Ectodermal cell (in vitro differentiated cells): ENCODE data around the gene NOL9.

Experiments used
- H3K27ac ChIP-seq: 2 replicates; pipeline ENCODE4 v1.7.0; 2013; ENCODE audit warnings: mild to moderate bottlenecking, low read depth, low read length; ENCODE audit not compliant: insufficient read depth, poor library complexity, severe bottlenecking
- H3K27me3 ChIP-seq: 2 replicates; pipeline ENCODE4 v1.7.0; 2013; ENCODE audit warnings: mild to moderate bottlenecking, low read length; ENCODE audit not compliant: insufficient read depth, control insufficient read depth, poor library complexity, severe bottlenecking
- H3K36me3 ChIP-seq: one replicate; pipeline ENCODE4 v1.7.0; 2013; ENCODE audit warnings: low read length; ENCODE audit not compliant: control insufficient read depth, insufficient read depth
- H3K4me1 ChIP-seq: one replicate; pipeline ENCODE4 v1.7.0; 2013; ENCODE audit warnings: low read length; ENCODE audit not compliant: control insufficient read depth, insufficient read depth
- H3K4me3 ChIP-seq: 2 replicates; pipeline ENCODE4 v1.7.0; 2013; ENCODE audit warnings: low read depth, low read length, control low read depth; ENCODE audit not compliant: insufficient read depth
- H3K9me3 ChIP-seq: 2 replicates; pipeline ENCODE4 v1.7.0; 2013; ENCODE audit warnings: mild to moderate bottlenecking, low read length, moderate library complexity; ENCODE audit not compliant: control insufficient read depth
- WGBS, 2 experiments: methylation state at CpG; one replicate each; pipeline ENCODE4 v1.1.7; 2013; ENCODE audit warnings: missing lambda C conversion rate in 2 of 2; 5-methylcytosine and 5-hydroxymethylcytosine counted together

NOL9 gene

DNA sequence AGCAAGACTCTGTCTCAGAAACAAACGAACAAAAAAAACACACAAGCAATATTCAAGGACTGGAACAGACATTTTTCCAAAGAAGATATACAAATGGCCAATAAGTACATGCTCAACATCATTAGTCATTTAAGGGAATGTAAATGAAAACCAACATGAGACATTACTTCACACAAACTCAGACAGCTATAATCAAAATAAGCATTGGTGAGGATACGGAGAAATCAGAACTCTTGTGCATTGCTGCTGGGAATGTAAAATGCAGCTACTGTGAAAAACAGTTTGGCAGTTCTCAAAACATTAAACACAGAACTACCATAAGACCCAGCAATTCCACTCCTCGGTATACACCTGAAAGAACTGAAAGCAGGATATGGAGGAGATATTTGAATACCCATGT, 15.4 kb downstream of the NOL9 start:
- WGBS, 2 experiments: 70% methylated on average over 2 to 3 of the region's 3 CpGs
- no peaks in the 10 kb centered on the region for H3K27me3 ChIP-seq
- no peak overlapping the region for H3K4me3 ChIP-seq
- no peaks in the 10 kb centered on the region for H3K9me3 ChIP-seq
- no peak overlapping the region for H3K27ac ChIP-seq
- H3K4me1 ChIP-seq: no peaks in the 10 kb centered on the region
- H3K36me3 ChIP-seq: peaks cover 9% of the 10 kb centered on the region

DNA sequence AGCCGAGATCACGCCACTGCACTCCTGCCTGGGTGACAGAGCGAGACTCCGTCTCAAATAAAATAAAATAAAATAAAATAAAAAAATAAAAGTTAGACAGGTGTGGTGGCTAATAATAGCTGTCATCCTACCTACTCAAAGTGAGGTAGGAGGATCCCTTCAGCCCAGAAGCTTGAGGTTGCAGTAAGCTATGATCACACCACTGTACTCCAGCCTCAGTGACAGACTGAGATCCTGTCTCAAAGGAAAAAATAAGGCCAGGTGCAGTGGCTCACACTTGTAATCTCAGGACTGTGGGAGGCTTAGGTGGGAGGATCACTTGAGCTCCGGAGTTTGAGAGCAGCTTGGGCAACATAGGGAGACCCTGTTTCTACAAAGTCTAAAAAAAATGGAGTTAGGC, 18.0 kb downstream of the NOL9 start:
- H3K4me3 ChIP-seq: no peak overlapping the region
- H3K36me3 ChIP-seq: peaks cover 22% of the 10 kb centered on the region
- H3K9me3 ChIP-seq: no peaks in the 10 kb centered on the region
- H3K4me1 ChIP-seq: no peaks in the 10 kb centered on the region
- WGBS, 2 experiments: 76 to 89% methylated on average over 1 to 5 of the region's 5 CpGs
- no peaks in the 10 kb centered on the region for H3K27me3 ChIP-seq
- H3K27ac ChIP-seq: no peak overlapping the region

DNA sequence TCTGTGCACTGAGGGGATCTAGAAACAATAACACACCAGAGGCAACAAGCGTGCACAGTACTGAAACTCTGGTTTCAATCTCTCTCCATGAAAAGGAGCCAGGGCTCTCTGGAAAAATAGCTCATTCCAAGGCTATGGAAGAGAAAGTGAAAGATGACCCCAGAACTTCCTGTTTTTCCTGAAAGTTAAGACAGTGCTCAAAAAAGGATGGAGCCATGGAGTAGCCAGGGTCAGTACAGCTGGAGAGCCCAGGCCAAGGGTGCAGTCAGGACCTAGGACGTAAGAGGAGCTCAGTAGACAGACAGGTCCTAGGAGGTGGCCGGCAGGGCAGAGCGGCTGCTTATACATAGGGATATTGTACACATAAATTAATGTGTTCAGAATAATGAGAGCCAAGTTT, 19.1 kb downstream of the NOL9 start:
- Histone ChIP-seq H3K4me1 (no peaks in the 10 kb centered on the region), H3K4me3 (no peak overlapping the region), H3K27me3 (no peaks in the 10 kb centered on the region), H3K36me3 (peaks cover 31% of the 10 kb centered on the region), H3K9me3 (no peaks in the 10 kb centered on the region), H3K27ac (no peak overlapping the region)
- 97 to 98% methylated on average over 4 of the region's 4 CpGs for WGBS, 2 experiments

DNA sequence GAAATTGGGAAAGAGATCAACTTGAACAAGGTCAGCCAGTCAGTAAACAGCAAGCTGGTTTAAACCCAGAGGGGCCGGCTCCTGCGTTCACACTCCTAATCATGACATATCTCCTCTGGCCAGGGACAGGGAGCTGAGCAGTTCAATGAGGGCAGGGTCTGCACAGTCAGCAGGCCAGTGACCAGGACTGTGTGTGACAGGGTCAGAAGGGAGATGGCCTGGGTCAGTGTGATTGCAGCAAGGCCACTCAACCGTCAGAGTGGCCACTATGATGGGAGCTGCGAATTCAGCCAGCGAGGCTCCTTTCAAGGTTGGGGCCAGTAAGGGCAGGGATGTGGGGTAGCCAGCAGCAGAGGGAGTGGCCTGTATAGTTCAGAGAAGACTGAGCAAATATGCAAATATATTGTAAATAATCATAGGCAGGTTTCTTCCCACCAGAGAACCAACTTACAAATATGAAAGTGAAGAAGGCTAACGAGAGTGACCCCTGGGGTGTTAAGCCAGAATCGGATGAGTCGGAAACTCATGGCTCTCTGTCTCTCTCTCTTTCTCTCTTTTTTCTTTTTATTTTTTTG, 20.0 kb downstream of the NOL9 start:
- no peaks in the 10 kb centered on the region for H3K9me3 ChIP-seq
- H3K27ac ChIP-seq: no peak overlapping the region
- no peak overlapping the region for H3K4me3 ChIP-seq
- H3K4me1 ChIP-seq: no peaks in the 10 kb centered on the region
- no peaks in the 10 kb centered on the region for H3K27me3 ChIP-seq
- peaks cover 33% of the 10 kb centered on the region for H3K36me3 ChIP-seq
- WGBS, 2 experiments: 88 to 91% methylated on average over 8 of the region's 8 CpGs

DNA sequence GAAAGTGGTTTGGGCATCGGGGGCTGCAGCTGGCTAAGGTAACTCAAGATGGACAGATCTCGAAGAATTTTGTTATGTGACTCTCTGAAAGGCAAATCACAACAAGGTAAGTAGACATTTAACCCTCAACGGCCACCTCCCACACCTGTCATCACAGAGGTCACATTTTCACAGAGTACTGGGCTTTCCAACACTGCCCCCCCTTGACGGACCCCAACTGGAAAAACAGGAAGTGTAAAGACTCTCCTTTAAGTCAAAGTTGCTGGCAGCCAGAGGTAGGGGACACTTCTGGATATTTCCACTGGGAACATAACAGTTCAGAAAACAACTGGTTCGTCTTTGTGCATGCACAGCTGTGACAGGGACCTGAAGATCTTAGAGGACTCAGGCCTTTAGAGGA, 22.3 kb downstream of the NOL9 start:
- Histone ChIP-seq H3K36me3 (peaks cover 41% of the 10 kb centered on the region), H3K9me3 (no peaks in the 10 kb centered on the region), H3K27ac (no peak overlapping the region), H3K4me1 (no peaks in the 10 kb centered on the region), H3K4me3 (no peak overlapping the region), H3K27me3 (no peaks in the 10 kb centered on the region)
- WGBS, 2 experiments: 96% methylated on average over 5 of the region's 5 CpGs

DNA sequence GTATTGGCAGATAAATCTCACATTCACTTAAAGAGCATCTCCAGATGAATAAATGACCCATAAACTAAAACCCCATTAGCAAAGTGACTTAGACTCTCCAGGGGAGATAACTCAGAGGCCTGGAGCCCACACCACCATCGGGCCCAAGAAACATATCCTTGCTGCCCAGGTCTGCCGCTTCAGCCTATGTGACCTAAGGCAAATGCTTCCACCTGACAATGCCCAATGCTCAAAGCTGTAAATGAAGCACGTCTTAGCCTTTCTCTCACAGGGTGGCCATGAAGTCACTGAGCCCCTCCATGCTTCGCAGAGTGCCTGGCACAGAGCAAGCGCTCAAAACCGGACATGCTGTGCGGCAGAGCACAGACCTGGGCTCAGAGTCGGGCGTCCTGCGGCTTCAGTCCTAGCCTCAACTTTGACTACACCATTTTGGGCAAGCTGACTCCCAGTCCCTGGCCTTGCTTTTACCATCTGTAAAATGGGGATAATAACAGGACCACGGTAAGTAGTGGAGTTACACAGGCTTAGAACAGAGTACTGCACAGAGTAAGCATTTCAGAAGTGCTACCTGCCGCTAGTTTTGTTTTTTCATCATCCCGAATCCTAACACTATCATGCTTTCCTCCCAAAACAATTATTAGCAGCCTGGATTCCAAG, 23.7 kb downstream of the NOL9 start:
- no peaks in the 10 kb centered on the region for H3K27me3 ChIP-seq
- 96 to 97% methylated on average over 13 of the region's 13 CpGs for WGBS, 2 experiments
- no peaks in the 10 kb centered on the region for H3K9me3 ChIP-seq
- peaks cover 50% of the 10 kb centered on the region for H3K36me3 ChIP-seq
- no peak overlapping the region for H3K27ac ChIP-seq
- H3K4me3 ChIP-seq: no peak overlapping the region
- H3K4me1 ChIP-seq: no peaks in the 10 kb centered on the region

DNA sequence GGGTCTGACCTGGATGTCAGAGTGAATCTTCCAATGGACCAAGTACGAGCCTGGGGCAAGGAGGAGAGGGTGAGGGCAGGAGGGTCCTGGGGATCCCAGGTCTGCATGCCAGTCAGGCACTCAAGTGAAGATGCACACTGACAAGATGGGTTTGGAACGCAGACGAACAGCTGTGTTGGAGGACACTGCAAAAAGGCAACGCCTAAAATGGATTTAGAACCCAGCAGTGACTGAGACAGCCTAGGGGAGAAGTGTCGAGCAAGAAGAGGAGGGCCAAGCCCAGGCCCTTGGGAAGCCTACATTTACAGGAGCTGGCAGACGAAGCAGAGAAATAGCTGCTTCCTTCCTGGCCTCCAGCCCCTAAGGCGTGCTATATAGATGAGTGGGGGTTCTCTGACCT, 25.8 kb downstream of the NOL9 start:
- Histone ChIP-seq H3K4me3 (no peak overlapping the region), H3K9me3 (no peaks in the 10 kb centered on the region), H3K4me1 (no peaks in the 10 kb centered on the region), H3K27me3 (no peaks in the 10 kb centered on the region), H3K27ac (no peak overlapping the region), H3K36me3 (peaks cover 51% of the 10 kb centered on the region)
- WGBS, 2 experiments: 94 to 96% methylated on average over 7 of the region's 7 CpGs

DNA sequence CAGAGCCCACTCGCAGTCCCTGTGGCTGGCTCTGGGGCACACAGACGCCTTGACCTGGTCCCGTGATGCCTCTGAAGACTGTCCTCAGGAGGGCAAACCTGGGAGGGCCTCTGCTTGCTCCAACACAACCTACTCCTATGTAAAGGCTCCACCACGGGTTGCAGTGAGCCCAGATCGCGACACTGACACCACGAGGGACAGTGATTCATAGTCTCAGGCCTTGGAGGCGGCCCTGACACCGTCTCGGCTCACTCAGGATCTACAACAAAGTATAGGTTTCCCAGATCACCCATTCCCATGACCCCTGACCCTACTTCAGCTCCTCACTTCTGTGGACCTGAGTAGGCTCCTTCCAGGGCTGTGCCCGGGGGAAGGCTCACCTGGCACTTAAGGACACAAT, 28.0 kb downstream of the NOL9 start:
- Histone ChIP-seq H3K27me3 (no peaks in the 10 kb centered on the region), H3K36me3 (peaks cover 33% of the 10 kb centered on the region), H3K4me1 (peaks cover 2% of the 10 kb centered on the region), H3K4me3 (no peak overlapping the region), H3K27ac (no peak overlapping the region), H3K9me3 (no peaks in the 10 kb centered on the region)
- 90 to 93% methylated on average over 11 of the region's 11 CpGs for WGBS, 2 experiments

DNA sequence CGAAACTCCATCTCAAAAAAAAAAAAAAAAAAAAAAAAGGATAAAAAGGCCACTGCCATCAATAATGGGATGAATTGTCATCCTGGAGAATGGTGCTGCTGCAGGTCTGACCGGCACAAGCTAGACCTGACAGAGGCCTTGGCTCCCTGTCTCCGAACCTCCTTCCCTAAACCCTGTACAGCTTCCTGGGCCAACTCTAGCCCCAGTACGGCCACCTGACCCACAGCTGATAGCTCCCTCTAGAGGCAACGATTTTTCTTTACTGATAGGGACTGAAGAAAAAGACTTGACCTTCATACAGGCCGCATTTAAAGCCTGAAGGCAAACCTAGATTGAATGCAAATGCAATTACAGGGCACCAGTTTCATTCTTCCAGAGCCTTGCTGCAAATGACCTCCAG, 30.7 kb downstream of the NOL9 start:
- Histone ChIP-seq H3K9me3 (no peaks in the 10 kb centered on the region), H3K27me3 (no peaks in the 10 kb centered on the region), H3K27ac (no peak overlapping the region), H3K36me3 (peaks cover 18% of the 10 kb centered on the region), H3K4me3 (no peak overlapping the region), H3K4me1 (peaks cover 27% of the 10 kb centered on the region)
- 53 to 58% methylated on average over 5 to 6 of the region's 6 CpGs for WGBS, 2 experiments

DNA sequence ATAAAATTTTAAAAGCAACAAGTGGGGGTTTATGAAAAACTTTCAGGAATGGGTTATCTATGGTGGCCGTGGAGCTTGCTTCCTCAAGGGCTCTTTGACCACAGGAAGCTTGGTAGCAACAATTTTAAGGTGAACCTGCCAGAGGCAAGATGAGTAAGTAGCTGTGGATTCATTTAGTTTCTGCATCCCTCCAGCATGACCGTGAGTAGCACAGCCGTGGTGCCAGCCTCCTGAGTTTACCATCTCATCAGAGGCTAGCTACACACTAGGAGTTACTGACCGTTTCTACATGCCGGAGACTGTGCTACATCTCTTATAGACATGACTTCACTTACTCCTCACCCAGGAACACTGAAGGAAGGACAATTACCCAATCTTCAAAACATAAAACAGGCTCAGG, 32.8 kb downstream of the NOL9 start:
- 84% methylated on average over 5 of the region's 5 CpGs for WGBS, 2 experiments
- no peak overlapping the region for H3K4me3 ChIP-seq
- peaks cover 14% of the 10 kb centered on the region for H3K36me3 ChIP-seq
- H3K9me3 ChIP-seq: no peaks in the 10 kb centered on the region
- H3K27ac ChIP-seq: no peak overlapping the region
- H3K4me1 ChIP-seq: peaks cover 27% of the 10 kb centered on the region
- no peaks in the 10 kb centered on the region for H3K27me3 ChIP-seq
